HK-2 (cell line): ENCODE measurements around the gene CDCP1.
"Not testable (repeated sequence)": the region's sequence is repeated elsewhere in the genome, so short reads cannot be mapped to it uniquely, and the experiment has no call there.

Experiments
- DNase-seq: peaks from one replicate; pipeline ENCODE4 v3.0.0-alpha.2; 2018; ENCODE audit not compliant: unreplicated experiment

Gene CDCP1

DNA sequence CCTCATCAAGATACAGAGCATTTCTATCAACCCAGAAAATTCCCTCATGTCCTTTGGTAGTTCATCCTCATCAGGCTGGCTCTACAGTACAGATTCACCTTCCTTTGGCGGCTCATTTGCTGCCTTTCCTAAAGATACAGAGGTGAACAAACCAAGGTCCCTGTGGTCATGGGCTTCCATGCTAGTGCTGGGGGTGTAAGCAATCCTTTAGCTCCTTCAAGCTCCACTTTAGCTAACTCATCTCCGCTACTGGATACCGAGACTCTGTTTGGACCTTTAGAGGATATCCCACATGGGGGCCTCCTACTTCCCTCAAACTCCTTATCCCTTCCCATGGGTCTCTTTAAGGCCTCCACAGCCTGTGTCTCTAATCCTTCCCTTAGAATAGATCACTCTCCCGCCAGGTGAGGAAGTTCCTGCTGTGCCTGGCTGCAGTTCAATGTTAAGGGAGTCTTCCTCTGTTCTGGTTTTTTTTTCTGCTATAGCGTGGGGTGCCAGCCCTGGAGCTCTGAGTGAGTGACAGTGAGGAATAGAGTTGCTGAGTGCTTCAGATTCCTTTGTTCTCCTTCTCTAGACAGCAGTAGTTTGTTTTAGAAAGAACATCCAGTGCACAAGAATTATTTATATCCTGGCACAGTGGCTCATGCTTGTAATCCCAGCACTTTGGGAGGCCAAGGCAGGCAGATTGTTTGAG is 89.4 kb downstream of the CDCP1 start:
- no peak for DNase-seq

DNA sequence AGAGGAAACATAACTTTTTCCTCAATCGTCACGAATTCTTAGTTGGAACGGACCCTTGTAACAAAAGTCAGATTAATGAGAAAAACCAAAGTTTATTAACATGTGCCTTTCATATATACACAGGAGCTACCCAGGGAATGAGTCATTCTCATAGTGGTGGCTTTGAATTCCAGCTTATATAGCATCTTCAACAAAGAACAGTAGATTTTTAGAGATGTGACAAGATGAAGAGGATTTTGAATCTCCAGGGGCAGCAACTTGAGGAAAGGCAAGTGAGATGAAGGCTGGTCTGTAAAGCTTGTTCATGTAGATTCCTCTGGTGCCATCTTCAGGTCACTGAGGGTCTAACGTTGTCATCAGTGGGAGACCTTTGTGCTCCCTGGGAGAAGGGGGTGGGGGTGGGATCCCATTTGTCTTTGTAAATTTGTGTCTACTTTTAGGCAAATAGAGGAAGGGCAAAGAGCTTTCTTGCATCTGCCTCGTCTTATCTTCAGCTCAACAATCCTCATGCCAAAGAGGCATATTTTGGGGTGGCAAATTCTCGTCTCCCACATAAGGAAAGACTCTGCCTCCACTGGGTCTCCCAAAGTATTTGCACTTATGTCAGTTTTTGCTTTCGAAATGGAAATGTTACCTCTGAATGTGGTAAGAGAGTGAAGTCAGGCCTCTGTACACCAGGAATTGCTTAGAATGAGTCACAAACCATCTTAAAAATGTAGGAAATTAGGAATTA is 90.6 kb downstream of the CDCP1 start:
- no peak for DNase-seq

DNA sequence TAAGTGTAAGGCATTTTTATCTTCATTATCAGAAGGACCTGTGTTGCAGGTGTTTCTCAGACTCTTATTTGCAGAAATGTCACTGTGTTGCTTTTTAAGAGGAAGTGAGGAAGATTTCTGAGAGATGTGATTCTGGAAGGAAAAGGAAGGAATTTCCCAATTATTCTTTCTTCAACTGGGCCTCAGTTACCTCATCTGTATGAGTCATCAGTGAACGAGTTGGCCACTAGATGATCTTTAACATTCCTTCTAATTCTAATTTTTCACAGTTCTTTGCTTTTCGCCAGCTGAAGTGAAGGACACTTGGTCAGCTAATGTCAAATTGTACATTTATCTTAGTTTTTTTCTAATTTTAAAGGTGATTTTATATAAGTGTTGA is 91.2 kb downstream of the CDCP1 start:
- DNase-seq: no peak

DNA sequence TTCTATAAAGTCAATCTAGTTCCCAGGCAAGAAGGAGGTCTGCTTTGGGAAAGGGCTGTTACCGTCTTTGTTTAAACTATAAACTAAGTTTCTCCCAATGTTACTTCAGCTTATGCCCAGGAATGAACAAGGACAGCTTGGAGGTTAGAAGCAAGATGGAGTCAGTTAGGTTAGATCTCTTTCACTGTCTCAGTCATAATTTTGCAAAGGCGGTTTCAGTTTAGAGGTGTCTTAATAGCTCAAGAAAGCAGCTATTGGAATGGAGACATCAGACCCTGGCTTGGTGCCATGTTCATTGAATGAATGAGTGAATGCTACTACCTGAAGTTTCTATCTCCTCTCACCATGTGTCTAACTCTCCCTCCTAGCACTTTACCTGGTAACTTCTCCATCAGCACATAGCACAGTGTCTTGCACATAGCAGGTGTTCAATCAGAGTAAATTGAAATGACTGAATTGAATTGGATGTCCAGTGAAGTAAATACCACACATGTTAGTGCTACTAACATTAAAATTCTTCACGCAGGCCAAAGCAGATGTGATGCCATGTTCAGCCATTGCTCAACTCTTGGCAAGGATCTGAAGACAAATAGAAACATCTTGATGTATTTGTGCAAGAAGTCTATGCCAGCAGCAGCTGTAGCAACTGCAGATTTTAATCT is 91.9 kb downstream of the CDCP1 start:
- no peak for DNase-seq

DNA sequence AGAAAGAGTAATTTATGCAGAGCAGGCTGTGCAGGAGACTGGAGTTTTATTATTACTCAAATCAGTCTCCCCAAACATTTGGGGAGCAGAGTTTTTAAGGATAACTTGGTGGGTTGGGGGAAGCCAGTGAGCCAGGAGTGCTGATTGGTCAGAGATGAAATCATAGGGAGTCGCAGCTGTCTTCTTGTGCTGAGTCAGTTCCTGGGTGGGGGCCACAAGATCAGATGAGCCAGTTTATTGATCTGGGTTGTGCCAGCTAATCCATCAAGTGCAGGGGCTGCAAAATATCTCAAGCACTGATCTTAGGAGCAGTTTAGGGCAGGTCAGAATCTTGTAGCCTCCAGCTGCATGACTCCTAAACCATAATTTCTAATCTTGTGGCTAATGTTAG is 92.4 kb downstream of the CDCP1 start:
- DNase-seq: not testable (repeated sequence)

DNA sequence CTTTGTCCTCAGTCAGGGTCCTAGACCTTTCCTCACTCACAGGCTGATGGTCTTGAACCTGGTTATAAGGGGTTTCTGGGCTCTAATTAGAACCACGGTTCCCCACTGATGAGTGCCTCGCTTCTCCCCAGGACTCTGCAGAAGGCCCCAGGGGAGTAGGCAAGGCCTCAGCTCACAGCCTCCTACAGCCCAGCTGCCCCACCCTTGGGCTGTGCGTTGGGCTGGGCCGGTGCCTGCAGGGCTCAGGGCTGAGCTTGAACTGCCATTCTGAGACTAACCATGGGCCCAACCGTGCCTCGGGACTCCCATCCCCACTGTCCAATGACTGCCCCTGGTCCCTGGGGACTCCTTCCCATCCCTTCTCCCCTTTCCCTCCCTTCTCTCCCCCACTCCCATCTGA is 94.5 kb downstream of the CDCP1 start:
- no peak for DNase-seq

DNA sequence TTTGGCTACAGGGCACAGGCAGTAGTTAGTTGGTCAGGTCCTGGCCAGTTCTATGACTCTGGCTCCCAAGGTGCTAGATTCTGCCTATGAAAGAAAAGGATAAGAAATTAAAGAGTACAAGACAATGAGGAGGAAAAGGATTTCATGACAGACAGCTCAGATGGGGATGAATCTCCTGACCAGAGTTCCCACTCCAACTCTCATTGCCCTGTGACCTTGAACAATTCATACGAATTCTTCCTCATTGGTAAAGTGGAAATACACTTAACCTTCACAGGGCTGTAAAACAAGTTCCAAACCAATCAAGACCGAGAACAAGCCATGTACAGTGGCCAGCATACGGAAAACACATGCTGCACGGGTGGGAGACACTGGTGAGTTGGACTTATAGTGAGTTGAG is 96.4 kb downstream of the CDCP1 start:
- no peak for DNase-seq

DNA sequence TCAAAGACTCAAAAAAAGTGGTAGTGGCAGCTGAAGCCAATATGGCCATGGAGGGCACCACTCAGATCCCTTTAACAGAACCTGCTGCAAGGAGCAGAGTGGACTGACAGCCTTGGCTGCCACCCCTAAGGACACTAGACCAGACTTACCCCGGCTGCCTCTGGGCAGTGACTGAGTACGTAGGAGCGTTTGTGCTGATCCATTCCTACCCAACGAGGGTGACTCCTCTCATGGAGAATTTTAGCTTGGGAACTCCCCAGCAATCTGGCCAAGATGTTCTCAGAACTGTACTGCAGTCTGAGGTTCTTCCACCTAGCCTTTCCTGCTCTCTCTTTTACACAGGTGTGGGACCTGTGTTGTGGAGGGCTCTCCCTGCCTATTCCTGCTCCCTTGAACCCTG is 97.9 kb downstream of the CDCP1 start:
- no peak for DNase-seq

DNA sequence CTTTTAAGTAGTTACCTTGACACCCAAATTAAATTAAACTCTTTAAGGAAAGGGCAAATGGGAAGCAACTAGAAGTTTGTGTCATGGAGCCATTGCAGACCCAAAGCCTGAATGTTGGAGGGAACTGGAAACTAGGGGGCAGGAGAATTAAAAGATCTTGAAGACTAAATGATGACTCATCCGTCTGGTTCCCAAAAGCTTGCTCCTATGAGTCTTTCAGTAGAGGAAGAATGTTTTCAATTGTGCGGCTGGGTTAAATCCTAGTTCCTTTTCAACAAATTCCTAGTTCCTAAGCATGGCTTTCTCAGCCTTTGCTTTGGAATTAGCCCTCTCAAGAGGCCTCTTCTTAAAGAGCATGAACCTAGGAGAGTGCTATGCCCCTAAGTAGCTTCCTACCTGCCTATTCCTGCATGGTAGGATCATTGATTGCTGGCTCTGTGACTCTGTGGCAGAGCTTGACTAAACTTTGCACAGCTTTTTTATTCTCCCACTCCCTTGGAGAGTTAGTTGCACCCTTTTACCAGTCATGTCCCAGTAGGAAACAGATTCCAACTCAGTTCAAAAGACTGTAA is 102.4 kb downstream of the CDCP1 start:
- DNase-seq: no peak

DNA sequence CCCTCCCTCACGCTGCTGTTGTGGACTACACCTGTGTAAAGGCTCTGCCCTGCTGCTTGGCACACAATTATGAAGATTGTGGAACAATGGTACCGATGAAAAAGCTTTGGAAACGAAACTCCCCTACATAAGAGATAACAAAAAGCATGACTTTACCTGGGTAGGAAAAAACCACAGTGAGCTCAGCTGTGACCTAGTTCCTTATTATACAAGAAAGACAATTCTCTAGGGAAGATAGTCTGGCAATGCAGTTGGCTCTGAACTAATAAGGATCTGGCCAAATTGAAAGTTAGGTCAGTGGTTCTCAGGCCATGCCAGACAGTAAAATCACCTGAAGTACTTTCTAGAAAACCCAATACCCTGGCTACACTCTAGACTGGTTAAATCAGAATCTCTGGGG is 104.0 kb downstream of the CDCP1 start:
- no peak for DNase-seq

DNA sequence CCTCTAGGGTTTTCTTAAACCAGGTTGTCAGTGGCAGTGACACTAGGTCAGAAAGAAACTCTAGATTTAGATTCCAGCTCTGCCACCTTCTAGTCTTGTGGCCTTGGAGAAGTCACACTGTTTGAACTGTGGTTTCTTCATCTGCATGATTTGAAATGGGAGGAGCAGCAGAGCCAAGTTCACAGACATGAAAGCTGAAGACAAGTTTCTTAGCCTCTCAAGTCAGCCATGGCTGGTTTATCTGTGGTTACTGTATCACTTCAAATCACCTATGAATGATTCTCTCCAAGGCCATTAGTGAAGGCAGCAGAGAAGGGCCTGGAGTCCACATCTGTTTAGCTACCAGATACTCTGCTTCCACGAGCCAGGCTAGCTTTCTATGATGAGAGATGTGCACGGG is 104.5 kb downstream of the CDCP1 start:
- DNase-seq: no peak

DNA sequence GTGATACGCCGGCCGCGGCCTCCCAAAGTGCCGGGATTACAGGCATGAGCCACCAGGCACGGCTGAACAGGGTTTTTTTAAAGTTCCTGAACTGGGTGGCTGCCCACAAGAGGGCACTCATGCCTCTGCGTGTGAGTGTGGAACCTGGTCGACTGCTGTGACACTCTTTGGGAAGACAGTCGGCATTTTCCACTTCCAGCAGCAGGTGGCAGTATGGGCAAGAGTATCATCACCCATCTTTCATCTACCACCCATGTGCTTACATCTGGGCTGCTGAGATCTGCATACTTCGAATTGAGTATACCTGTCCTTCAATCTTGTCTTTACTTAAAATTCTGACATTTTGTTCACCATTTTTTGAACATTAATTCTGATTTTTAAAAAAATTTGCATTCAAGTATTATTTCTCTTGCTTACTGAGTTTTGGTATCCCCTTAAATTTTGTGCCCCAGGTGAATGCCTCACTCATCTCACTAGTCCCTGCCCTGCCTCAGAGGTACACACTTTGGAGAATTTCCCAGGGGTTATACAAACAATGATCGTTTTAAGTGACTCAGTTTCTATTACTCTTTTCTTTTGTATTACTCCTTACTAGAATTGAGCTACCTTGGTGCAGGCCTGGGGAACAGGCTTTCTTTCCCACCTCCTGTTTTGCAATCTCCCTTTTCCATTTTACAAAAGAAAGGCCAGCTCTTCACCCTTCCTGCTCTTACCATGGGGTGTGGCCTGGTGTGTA is 108.3 kb downstream of the CDCP1 start:
- DNase-seq: peak; percentile 87

DNA sequence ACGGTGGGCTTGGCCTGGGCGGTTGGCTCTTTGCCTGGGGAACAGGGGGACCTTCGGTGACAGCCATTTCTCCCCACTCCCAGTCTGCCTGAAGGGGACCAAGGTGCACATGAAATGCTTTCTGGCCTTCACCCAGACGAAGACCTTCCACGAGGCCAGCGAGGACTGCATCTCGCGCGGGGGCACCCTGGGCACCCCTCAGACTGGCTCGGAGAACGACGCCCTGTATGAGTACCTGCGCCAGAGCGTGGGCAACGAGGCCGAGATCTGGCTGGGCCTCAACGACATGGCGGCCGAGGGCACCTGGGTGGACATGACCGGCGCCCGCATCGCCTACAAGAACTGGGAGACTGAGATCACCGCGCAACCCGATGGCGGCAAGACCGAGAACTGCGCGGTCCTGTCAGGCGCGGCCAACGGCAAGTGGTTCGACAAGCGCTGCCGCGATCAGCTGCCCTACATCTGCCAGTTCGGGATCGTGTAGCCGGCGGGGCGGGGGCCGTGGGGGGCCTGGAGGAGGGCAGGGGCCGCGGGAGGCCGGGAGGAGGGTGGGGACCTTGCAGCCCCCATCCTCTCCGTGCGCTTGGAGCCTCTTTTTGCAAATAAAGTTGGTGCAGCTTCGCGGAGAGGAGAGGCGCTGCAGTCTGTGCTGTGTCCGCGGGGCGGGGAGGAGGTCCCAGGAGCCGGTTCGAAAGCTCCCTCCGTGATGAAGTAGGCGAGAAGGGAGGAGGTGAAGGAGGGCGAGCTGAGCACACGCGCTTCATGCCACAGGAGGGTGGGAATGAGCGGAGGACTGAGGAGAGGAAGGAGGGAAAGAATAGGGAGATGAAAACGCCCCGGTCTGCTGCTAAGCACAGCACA is 110.5 kb downstream of the CDCP1 start:
- no peak for DNase-seq

DNA sequence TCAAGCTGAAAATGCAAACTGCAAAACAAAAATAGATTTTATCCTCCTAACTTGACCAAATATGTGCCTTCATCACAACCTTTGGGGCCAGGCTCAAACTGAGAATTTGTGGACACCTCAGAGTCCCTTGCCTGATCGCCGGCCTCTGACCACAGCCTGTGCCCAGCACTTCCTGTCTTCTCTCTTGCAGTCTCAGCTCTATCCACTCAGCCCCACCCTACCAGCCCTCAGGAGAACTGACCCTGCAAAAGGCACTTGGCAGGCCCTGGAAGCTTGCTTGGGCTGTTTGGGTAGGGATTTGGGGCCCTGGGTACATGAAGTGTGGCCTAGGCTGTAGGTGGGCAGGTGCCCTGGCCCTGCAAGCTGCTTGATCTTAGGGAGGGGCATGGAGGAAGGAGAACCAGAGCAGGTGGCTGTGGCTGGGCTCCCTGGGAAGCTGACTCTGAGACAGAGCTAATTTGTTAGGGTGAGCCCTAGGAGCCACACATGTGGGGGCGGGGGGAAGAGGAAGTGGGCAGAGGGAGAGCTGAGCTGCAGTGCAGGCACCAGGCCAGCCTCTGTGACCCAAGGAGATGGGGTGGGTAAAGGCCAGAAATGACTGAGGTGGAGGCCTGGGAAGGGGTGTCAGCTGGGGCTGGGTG is 111.4 kb downstream of the CDCP1 start:
- DNase-seq: no peak

DNA sequence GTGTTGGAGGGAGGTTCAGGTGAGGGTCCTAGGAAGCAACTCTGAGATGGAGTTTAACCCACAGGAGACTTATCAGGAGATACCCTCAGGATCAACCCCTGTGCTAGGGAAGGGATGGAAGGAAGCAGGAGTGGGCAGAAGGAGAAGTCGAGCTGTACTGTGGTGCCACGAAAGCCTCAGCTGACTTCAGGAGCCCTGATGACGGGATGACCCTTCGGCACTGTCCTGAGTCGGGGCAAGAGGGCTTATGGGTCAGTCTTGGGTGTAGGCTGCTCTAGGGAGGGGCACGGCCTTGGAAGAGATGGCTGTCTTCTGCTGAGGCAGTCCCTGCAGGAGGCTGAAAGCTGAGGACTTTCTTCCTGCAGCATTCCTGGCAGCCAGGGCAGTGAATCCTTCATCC is 112.4 kb downstream of the CDCP1 start:
- no peak for DNase-seq
